OCI-LY1 (cell line): ENCODE results near the gene BMI1.

Experiments
- CTCF ChIP-seq: fragments of 200-600 bp; sonication (generic), shearing (Covaris generic); IDR thresholded peaks from 2 replicates; pipeline ENCODE4 v1.5.1; 2017; ENCODE audit warnings: mild to moderate bottlenecking, antibody characterized with exemption, low read length, moderate library complexity, mixed read lengths
- EZH2 ChIP-seq: fragments of 200-600 bp; sonication (generic), shearing (Covaris generic); IDR thresholded peaks from 2 replicates; pipeline ENCODE4 v1.8.0; 2017; ENCODE audit warnings: borderline replicate concordance, mixed run types, mild to moderate bottlenecking, antibody characterized with exemption, low read length, moderate library complexity, mixed read lengths

GRCh38 chr10:22319547-22319979 is 1.3 kb upstream of the BMI1 start:
- TF ChIP-seq CTCF, result no peak
- TF ChIP-seq EZH2, result no peak
